ENCODE results near the gene SLC27A1. TPM values are rescaled to one million over a fixed set of nuclear protein-coding genes. Genes with fewer than 3 reads are reported as not detected.
"Not testable (repeated sequence)": the region's sequence is repeated elsewhere in the genome, so short reads cannot be mapped to it uniquely, and the experiment has no call there.

SLC27A1 gene
- total RNA-seq, 6 experiments from 2014 or later: 11.5 to 14.9 (median 13.6) TPM

GRCh38 chr19:17549085-17549740 lies 78.9 kb downstream of the SLC27A1 start:
- H3K9me3 Mint-ChIP-seq: no peaks in the 10 kb centered on the region
- no peak for DNase-seq
- peaks cover 9% of the 10 kb centered on the region for H3K27me3 Mint-ChIP-seq (ENCODE audit: insufficient read depth)
- H3K36me3 Mint-ChIP-seq (ENCODE audit: low read depth): no peaks in the 10 kb centered on the region
- no peak for TF ChIP-seq CTCF (IDR thresholded peaks at IDR 0.05)
- no peak overlapping the region for H3K27ac Mint-ChIP-seq
- peaks cover 11% of the 10 kb centered on the region for H3K4me1 Mint-ChIP-seq (ENCODE audit: low read depth)
- no peak overlapping the region for H3K4me3 Mint-ChIP-seq

- Mint-ChIP-seq H3K4me3 (no peak overlapping the region), H3K4me1 (ENCODE audit: low read depth) (peaks cover 15% of the 10 kb centered on the region), H3K27ac (no peak overlapping the region), H3K36me3 (ENCODE audit: low read depth) (no peaks in the 10 kb centered on the region), H3K9me3 (no peaks in the 10 kb centered on the region), H3K27me3 (ENCODE audit: insufficient read depth) (peaks cover 9% of the 10 kb centered on the region)
- TF ChIP-seq CTCF (IDR thresholded peaks at IDR 0.05): no peak
- no peak for DNase-seq
Observed at GRCh38 chr19:17550076-17550667, 79.8 kb downstream of the SLC27A1 start.

- H3K27me3 Mint-ChIP-seq (ENCODE audit: insufficient read depth); H3K27ac Mint-ChIP-seq; H3K9me3 Mint-ChIP-seq; H3K36me3 Mint-ChIP-seq (ENCODE audit: low read depth); DNase-seq: not testable (repeated sequence)
- H3K4me1 Mint-ChIP-seq (ENCODE audit: low read depth): peaks cover 26% of the 10 kb centered on the region
- peak overlapping the region; percentile 73; the same call in 1 of the 2 replicates for H3K4me3 Mint-ChIP-seq
Observed at GRCh38 chr19:17552735-17553134, 82.4 kb downstream of the SLC27A1 start.

- Mint-ChIP-seq H3K4me1 (ENCODE audit: low read depth) (peaks cover 26% of the 10 kb centered on the region), H3K4me3 (peak overlapping the region; percentile 73)
Observed at GRCh38 chr19:17553256-17553655, 82.9 kb downstream of the SLC27A1 start.

GRCh38 chr19:17554968-17555479 lies 84.7 kb downstream of the SLC27A1 start:
- DNase-seq: no peak
- peak overlapping the region; percentile 42; the same call in 1 of the 2 replicates for H3K27ac Mint-ChIP-seq
- H3K36me3 Mint-ChIP-seq (ENCODE audit: low read depth): peaks cover 2% of the 10 kb centered on the region; the same call in 1 of the 2 replicates
- peak overlapping the region; percentile 70 for H3K4me3 Mint-ChIP-seq
- no peaks in the 10 kb centered on the region for H3K27me3 Mint-ChIP-seq (ENCODE audit: insufficient read depth)
- no peak for TF ChIP-seq CTCF (IDR thresholded peaks at IDR 0.05)
- peaks cover 34% of the 10 kb centered on the region for H3K4me1 Mint-ChIP-seq (ENCODE audit: low read depth)
- H3K9me3 Mint-ChIP-seq: no peaks in the 10 kb centered on the region

More at GRCh38 chr19:17553256-17553655, 82.9 kb downstream of the SLC27A1 start:
- TF ChIP-seq CTCF (IDR thresholded peaks at IDR 0.05): no peak
- DNase-seq: peak; percentile 82
- H3K27ac Mint-ChIP-seq: peak overlapping the region; percentile 82
- H3K9me3 Mint-ChIP-seq: no peaks in the 10 kb centered on the region
- no peaks in the 10 kb centered on the region for H3K36me3 Mint-ChIP-seq (ENCODE audit: low read depth)
- peaks cover 4% of the 10 kb centered on the region for H3K27me3 Mint-ChIP-seq (ENCODE audit: insufficient read depth)

GRCh38 chr19:17555480-17555928 lies 85.2 kb downstream of the SLC27A1 start, which contains the start of gene COLGALT1:
TSS of gene COLGALT1 (plus strand) at chr19:17555649. CDS start at chr19:17555714, 65 bp downstream.
- Mint-ChIP-seq H3K27me3 (ENCODE audit: insufficient read depth) (no peaks in the 10 kb centered on the region), H3K9me3 (no peaks in the 10 kb centered on the region), H3K27ac (peak within 1 kb of the TSS; percentile 69), H3K4me1 (ENCODE audit: low read depth) (peaks cover 38% of the 10 kb centered on the region), H3K4me3 (peak within 1 kb of the TSS; percentile 91), H3K36me3 (ENCODE audit: low read depth) (peaks cover 6% of the 10 kb centered on the region; the same call in 1 of the 2 replicates)
- peak; percentile 87 for DNase-seq
- no peak for TF ChIP-seq CTCF (IDR thresholded peaks at IDR 0.05)

Data from HFFc6 (cell line).